ENCODE measurements around the gene PRKCH.
"Not testable (repeated sequence)": the region's sequence is repeated elsewhere in the genome, so short reads cannot be mapped to it uniquely, and the experiment has no call there.

The PRKCH gene

DNA sequence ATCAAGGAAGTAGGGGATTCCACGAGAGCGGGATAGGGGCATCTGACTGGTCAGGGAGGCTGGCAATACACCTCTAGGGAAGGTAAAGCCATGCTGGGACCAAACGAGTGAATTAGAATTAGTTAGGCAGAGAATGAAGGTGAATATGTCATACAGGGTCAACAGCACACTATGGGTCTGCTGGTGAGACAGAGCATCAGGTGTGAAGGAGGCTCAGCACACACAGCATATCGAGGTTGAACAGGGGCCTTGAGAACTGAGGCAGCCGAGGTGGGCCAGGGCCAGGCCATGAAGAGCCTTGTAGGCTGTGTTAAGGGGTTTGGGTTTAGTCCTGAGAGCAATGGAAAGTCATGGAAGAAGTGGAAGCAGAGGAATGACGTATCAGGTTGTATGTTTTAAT, 137.8 kb downstream of the PRKCH start:
- DNase-seq (ENCODE audit: low spot score) = no peak

DNA sequence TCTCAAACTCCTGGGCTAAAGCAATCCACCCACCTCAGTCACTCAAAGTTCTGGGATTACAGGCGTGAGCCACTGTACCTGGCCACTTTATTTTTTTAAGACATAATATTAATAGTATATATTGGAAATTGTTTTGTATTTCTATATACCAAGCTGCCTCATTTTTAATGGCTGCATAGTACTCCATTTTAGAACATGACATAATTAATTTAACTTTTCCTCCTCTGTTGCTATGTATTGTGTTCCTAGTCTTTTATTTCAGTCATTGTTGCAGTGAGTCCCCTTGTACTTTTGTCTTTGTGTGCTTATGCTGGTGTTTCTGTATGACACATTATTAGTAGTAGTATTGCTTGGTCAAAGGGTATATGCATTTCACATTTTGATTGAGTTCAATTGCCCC, 138.7 kb downstream of the PRKCH start:
- no peak for DNase-seq (ENCODE audit: low spot score)

GRCh38 chr14:61460718-61461611, 139.6 kb downstream of the PRKCH start:
- DNase-seq (ENCODE audit: low spot score) = no peak

GRCh38 chr14:61461808-61462275, 140.5 kb downstream of the PRKCH start:
- DNase-seq (ENCODE audit: low spot score) = peak; percentile 74

- peak; percentile 13 for DNase-seq (ENCODE audit: low spot score)
Observed at GRCh38 chr14:61462566-61463193, 141.3 kb downstream of the PRKCH start.

- DNase-seq (ENCODE audit: low spot score) = no peak
Observed at GRCh38 chr14:61463664-61464285, 142.4 kb downstream of the PRKCH start.

DNA sequence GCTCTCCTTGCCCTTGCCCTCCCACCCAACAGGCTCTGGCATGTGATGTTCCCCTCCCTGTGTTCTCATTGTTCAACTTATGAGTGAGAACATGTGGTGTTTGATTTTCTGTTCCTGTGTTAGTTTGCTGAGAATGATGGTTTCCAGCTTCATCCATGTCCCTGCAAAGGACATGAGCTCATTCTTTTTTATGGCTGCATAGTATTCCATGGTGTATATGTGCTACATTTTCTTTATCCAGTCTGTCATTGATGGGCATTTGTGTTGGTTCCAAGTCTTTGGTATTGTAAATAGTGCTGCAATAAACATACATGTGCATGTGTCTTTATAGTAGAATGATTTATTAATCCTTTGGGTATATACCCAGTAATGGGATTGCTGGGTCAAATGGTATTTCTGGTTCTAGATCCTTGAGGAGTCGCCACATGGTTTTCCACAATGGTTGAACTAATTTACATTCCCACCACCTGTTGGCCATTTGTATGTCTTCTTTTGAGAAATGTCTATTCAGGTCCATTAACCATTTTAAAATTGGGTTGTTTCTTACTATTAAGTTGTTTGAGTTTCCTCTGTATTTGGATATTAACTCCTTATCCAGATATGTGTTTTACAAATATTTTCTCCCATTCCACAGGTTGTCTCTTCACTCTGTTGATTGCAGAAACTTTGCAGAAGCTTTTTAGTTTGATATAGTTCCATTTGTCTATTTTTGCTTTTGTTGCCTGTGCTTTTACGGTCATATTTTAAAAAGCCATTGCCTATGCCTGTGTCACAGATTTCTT, 143.4 kb downstream of the PRKCH start:
- DNase-seq (ENCODE audit: low spot score) = not testable (repeated sequence)

DNA sequence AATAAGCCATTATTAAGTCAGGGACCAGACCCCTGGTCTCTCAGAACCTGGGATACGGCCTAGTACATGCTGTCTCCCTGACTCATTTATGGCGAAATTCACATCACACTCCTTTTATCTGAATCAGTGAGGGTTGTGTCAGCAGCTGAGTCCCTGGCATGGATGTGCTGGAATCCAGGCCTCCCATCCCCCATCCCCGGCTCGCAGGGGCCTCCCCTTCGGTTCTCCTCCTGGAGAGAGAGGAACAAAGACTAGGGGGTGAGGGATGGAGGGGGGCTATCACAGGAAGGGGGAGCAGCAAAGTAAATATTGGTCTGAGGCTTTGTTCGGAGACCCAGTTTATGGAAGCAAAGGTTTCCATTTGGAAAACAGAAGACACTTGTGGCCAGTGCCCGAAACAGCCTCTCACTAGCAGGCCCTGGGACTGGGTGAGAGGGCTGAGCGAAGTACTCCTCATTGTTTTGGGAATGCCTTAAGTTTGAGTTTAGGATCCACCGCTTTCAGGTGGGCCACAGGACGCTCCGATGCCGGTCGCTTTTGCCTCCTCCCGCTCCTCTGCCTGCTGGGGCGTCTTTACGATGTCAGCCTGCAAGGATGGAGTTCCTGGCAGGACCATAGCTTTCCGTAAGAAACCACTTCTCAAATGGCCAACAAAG, 145.0 kb downstream of the PRKCH start:
- DNase-seq (ENCODE audit: low spot score) = peak; percentile 84

DNA sequence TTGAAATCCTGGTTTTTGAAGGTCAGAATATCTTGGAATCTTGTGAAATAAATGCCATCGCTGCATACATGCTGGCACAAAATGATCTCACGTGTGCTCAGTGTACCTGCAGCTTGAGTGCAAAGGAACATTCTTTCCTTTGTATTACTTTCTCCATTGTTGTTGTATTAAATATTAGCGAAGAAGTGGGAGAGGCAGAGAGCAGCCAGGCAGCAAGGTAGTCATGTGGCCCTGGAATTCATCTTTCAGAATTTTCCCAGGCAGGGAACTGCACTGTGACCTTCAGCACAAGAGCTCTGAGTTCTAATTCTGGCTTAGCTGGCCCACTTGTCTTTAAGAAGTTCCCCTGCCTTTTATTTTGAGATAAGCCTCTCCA, 145.5 kb downstream of the PRKCH start:
- DNase-seq (ENCODE audit: low spot score) = no peak

- DNase-seq (ENCODE audit: low spot score) = no peak
Observed at GRCh38 chr14:61467296-61467695, 145.9 kb downstream of the PRKCH start.

- DNase-seq (ENCODE audit: low spot score) = no peak
Observed at GRCh38 chr14:61468063-61468825, 146.9 kb downstream of the PRKCH start.

DNA sequence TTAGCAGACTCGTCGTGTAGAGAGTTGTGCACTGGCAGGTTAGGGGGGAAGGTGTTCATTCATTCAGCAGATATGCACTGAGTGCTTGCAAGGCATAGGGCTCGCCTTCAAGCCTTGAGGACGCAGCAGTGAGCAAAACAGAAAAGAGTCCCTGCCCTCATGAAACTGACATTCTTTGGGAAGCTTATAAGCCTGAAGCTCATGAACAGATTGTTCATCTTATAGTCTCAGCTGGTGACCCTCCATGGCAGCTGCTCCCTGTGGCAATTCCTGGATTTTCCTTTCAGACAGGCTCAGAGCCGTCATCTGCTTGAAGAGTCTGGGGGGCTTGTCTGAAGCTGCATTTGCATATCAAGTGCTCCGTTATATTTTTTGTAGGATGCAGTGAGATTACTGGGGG, 148.4 kb downstream of the PRKCH start:
- no peak for DNase-seq (ENCODE audit: low spot score)

DNA sequence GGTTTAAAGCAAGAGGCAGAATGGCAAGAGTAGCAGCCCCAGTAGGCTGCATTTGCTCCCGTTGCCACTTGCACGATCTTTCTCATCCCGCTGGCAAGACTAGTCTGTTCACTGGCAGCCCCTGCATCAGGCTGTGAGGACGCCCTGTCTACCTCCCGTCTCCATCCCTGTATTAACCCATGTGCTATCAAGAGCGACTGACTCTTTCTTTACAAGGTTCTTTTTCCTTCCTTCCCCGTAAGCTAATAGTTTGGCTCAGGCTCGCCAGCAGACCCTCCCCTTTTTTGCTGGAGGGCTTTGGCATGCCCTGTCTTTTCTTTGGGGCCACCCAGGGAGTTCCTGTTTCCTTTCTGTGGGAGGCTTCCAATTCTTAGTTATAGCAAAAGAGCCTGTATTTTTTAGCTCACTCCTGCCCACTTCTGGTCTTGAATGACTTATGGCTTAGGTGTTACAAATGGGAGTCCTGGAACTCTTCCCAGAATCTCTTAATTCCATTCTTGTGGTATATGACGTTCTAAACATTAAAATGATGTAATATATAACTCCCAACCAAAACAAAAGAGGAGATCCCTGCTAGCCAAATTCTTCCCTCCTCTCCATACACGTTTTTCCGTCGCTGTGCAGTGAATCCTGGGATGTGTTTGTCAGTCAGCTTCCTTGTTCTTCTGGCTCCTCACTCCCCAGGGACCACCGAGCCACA, 149.0 kb downstream of the PRKCH start:
- DNase-seq (ENCODE audit: low spot score) = peak; percentile 47

DNA sequence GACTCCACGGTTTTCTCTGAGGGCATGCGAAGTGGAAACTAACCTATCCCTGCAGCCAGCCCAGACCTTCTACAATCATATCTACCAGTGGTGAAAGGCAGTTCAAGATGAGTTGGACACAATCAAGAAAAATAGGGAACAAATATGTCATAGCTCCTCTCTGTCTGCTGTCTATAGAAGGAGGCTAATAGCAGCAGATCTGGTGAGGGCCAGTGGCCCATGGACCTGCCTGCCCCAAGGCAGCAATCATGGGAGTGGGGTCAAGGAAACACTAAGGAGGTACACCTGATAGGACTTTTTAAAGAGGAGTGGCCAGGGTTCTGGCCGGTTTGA, 149.5 kb downstream of the PRKCH start:
- no peak for DNase-seq (ENCODE audit: low spot score)

DNA sequence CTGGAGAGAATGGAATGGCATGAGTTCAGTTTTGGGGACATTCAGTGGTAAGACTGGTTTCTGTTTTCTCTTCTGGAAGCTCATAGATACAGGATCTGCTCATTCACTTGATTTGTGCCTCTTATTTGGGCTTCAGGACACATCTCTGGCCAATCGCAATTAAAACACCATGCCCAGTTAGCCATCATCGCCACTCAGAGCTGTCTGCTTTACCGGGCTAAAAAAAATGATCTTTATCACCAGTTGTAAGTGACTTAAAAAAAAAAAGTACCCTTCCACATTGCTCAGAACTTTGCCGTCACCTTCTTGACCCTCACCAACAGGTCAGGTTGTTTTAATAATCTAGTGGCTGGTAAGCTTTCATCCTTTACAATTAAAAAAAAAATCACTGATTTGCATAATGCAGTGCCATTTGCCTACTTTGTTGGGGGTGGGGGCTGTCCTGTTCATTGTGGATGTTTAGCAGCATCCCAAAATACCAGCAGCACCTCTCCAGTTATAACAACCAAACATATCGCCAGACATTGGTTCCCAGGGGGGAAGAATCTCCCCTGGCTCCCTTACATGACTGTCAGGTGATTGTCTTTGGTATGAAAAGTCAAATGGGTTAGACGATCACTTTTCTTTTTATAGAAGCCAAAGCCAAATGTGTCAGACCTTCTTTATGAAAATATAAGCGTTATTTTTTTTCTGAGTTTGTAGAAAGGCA, 150.1 kb downstream of the PRKCH start:
- DNase-seq (ENCODE audit: low spot score) = no peak

- peak; percentile 86 for DNase-seq (ENCODE audit: low spot score)
Observed at GRCh38 chr14:61472011-61472672, 150.8 kb downstream of the PRKCH start.

GRCh38 chr14:61472801-61473376, 151.5 kb downstream of the PRKCH start:
- no peak for DNase-seq (ENCODE audit: low spot score)

DNA sequence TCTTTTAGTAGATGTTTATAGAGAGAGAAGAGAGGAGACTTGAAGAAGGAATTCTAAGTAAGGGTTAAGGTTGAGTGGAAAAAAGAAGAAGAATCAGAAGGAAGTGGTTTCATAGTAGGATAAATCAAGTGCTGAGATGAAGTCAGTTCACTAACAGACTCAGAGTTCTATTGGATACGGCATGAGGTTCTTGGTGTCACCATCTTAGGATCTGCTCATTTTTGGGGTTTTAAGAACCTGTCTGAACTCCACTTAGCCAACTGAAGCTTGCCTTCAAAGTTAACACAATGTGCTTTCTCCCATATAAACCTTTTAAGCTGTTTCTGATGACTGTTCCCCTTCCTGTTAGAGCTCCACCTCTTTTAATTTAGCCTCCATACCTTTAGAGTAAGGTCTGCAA, 152.6 kb downstream of the PRKCH start:
- no peak for DNase-seq (ENCODE audit: low spot score)

DNA sequence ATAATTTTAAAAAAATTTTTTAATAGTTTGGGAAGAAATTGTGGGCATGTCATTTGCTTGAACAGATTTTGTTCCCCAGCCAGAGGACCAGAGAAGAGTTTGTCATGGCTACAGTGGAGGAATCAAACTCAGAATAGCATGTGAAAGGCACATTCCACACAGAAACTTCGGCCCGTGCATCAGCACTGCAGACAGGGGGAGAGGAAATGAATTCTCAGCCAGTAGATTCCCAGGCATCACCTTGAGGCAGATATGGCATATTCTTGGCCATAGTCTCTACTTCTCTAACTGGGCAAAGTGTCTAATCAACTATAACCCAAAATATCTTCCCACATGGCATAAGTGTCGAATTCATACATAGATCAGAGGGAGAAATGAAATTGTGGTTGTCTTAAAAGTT, 153.3 kb downstream of the PRKCH start:
- DNase-seq (ENCODE audit: low spot score) = no peak

All from AG08395 (cell line).